Activated CD4-positive, alpha-beta T cell treated with anti-CD3 and anti-CD28 coated beads, Interleukin-10, Interleukin-2, amounts not matched to agents 100 ng/mL and 50 ng/mL, durations not matched to agents 16 hours and 8 hours (primary cell): ENCODE data around the gene ACOT13.
"Not testable (repeated sequence)": the region's sequence is repeated elsewhere in the genome, so short reads cannot be mapped to it uniquely, and the experiment has no call there.

Experiments
- DNase-seq: peaks from one replicate; pipeline ENCODE4 v3.0.0-alpha.2; 2020

Gene ACOT13

DNA sequence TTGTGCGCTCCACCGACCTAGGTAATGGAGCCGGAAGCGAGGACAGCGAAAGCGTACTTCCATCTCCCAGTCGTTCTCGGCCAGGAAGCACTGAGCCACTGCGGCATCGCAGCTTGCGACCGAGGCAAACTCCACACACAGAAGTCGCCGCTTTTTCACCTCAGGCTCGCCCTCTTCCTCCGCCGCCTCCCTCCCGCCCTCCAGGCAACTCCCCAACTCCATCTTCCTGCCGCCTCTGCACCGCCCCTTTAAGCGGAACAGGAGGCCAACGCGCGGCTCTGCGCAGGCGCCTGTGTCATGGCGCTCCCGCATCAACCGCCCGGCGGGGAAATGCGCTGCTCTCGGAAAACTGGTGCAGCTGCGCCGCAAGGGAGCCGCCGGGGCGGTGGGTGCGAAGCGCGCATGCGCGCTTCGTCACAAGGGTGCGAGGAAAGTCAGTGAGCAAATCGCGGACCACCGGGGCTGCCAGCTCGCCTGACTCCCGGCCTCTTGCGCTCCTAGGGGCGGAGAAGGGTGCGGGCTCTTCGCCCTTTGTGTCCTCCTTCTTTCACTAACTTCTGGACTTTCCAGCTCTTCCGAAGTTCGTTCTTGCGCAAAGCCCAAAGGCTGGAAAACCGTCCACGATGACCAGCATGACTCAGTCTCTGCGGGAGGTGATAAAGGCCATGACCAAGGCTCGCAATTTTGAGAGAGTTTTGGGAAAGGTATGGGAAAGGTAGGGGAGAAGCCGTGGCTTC, at the start of gene ACOT13, which contains the start of gene TDP2:
Gene ACOT13, plus strand, starts transcription at position 437 of the 737 bp plus-strand sequence. Its CDS starts 187 bp downstream, at position 624.
Gene TDP2, minus strand, starts transcription at position 259 of the 737 bp plus-strand sequence. Its CDS starts 37 bp downstream, at position 222.
- peak; percentile 98 for DNase-seq

DNA sequence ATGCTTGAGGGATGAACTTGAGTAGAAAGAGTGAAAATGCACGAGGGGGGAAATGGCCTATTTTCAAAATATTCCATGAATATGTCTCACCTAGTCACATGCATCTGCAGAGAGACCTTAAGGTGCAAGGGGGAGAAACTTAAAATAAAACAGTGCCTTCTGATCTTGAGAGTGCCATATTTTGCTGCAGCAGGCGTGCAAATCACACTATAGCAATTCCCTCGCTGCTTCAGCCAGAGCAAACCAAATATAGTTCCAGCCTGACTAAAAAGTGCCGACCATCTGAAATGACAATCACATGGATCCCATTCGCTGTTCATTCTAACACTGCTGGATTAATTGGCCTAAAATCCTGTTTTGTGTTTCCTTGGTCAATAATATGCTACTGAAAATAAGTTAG, 47.2 kb upstream of the ACOT13 start:
- no peak for DNase-seq

DNA sequence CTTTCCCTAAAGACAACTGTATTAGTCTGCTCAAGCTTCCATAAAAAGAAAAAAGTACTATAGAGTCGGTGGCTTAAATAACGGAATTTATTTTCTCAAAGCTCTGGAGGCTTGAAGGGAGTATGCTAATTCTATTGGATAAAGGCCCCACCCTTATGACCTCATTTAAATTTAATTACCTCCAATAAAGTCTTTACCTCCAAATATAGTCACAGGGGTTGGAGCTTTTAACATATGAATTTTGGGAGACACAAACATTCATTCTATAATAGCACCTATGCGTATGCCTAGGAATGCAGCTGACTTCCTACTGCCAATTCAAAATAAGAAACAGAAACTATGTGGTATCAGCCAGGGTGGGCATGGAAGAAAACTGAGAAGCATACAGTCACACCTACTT, 46.2 kb upstream of the ACOT13 start:
- DNase-seq = no peak

DNA sequence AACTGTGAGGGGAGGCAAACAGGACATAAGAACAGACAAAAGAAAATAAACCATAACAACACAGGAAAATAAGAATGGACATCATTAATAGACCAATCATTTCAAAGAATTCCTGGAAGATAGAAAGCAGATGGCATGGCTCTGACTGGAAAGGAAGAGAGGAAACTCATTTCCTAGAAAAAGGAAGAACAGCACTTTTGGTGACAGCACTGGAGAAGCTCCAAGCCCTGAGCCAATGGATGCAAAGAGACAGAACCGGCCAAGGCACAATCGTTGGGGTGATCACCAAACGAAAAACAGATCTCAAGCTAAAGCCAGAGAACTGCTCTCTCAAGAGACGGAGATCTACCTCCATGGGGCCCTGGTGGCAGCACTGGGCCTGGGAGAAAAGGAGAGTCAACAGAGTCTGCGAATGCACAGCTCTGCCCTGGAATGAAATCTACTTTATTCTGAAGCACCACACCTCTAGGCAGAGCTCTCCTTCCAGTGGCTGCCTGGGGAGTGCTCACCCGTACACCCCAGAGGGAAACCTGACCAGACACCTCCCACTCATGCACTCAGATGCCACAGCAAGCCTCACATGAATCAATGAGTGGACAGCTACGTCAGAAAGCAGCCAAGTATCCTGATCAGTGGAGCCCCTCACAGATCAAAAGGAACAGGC, 45.1 kb upstream of the ACOT13 start:
- DNase-seq = no peak

DNA sequence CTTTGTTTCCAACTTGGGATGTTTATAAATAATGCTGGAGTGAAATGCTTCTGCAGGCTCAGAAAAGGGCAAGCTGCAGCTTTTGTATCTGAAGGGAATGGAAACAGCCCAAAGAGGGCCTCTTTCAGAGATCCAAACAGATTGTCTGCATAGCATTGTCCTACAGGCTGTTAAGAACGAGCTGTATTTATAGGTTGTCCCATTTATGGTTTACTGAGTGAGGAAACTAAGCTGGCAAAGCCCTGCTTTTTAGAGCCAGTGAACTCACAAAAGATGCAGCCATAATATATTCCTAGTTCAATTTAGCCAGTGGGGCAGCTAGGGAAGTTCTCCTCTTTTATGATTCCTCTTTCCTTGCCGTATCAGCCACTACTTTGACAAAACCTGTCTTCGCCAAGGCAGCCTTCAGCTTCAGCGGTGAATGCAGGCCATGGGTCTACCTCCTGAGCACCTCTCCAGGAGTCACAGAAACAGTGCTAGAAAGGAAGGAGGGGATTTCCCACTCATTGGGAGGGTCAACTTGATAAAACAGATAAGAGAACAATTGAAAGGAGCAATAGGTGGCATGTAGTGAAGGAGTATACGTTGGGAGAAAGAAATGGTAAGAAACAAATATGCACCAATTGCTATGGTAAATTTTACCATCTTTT, 35.9 kb upstream of the ACOT13 start:
- DNase-seq = no peak

DNA sequence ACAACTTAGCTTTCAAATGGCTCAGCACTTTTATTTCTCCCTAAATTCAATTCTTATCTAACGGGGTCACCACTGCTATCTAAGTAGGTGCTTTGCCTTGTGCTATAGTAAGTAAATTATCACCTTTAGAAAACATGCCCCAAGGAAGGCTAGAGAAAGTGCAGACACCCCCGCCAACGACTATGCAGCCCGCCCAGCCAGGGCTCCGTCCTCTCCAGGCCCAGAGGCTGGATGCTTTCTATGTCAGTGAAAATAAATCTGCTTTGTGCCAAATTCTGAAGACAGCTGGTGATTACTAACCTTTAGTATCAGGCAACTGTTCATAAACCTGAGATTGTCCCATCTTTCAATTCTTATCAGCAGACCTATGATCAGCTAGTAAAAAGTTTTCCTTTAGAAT, 35.2 kb upstream of the ACOT13 start:
- no peak for DNase-seq

DNA sequence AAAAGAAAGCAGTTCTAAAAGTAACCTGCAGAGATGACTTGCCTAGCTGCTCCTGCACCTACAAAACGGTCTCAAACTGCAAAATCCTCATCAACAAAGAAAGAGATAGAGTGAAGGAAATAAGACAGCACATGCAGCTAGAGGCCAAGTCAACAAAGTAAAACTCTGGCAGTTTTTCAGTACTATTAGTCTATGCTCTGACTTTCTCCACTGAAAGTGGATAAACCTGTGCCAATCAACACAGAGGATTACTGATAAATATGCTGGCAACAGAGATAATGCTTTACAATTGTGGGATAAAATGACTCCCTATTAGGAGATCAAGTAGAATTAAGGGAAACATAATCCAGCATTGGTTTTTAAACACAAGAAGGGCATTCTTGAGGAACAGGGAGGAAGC, 34.3 kb upstream of the ACOT13 start:
- no peak for DNase-seq

DNA sequence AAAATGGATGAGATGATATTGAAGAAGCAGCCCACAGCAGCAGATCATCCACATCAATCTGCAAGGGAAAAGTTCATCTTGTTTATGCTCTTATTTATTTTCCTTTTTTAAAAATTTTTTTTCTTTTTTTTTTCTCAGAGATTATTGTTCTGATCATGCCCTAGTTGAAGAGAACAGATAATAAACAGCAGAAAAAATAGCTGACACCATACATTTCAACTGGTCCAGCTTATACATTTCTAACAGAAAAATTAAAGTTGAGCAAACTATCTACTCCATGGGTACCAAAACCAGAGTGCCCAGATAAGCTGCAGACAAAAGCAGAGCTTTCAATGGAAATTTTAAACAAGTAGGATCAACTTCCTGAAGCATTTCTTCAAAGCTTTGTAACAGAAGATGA, 30.2 kb upstream of the ACOT13 start:
- no peak for DNase-seq

DNA sequence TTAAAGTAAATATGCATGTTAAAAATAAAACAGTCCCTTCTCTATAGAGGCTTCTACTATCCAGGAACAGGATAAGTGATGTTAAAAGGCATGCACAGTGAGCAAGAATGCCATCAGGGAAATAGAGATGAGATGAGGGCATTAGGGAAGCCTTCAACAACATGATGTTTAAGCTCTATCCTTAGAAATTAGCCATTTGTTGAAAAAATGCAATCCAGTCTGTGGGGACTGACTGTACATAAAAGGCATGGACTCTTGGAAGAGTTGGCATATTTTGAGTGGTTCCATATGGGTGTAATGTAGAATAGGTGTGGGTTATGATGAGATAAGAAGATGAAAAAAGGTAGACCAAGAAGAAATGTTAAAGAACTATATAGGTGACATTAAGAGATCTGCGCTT, 26.7 kb upstream of the ACOT13 start:
- DNase-seq = no peak

DNA sequence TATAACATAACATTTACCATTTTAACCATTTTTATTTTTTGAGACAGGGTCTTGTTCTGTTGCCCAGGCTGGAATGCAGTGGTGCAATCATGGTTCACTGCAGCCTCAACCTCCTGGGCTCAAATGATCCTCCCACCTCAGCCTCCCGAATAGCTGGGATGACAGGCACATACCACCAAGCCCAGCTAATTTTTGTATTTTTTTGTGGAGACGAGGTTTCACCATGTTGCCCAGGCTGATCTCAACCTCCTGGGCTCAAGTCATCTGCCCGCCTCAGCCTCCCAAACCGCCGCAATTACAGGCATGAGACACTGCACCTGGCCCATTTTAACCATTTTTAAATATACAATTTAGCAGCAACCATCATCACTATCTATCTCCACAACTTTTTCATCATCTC, 26.2 kb upstream of the ACOT13 start:
- DNase-seq = not testable (repeated sequence)

DNA sequence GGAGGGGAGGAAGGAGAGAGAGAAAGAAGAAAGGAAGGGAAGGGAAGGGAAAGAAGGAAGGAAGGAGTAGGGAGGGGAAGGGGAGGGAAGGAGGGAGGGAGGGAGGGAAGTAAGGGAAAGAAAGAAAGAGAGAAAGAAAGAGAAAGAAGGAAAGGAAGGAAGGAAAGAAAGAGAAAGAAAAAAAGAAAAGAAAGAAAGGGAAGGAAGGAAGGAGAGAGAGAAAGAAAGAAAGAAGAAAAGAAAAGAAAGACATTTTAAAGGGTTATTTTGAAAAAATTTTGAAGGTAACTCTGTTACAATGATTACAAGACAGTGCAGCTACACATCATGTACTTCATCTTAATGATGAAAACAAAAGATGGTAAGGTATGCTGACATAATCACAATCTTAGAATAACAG, 24.8 kb upstream of the ACOT13 start:
- no peak for DNase-seq

DNA sequence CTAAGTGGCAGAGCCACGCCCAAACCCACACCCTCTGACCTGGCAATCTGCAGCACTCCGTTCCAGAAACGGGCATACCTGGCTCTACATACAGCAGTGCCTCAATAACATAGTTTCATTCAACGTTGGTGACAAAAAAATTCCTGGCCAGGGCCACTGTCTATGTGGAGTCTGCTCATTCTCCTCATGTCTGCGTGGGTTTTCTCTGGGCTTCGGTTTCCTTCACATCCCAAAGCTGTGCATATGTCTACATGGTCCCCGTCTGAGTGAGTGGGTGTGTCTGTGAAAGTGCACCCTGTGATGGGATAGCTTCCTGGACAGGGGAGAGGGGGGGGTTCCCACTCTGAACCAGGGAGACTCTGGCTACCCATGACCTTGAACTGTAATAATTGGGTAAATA, 23.0 kb upstream of the ACOT13 start:
- no peak for DNase-seq

DNA sequence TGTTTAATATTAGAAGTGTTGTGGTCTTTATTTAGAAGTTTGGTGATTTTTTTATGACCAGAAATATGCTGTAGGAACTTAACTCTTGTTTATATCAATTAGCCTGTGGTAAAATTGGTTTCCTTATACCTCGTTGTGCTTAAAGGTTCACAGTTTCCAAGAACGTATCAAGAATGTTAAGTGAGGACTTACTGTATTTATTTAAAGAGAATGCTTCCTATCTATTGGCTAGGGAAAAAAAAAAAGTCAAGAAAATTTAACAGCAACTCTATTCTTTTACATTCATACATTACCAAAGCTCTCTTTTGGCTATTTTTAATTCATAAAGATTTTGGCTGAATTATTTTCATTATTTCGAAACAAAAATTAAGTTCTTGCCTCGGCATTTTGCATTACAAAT, 22.5 kb upstream of the ACOT13 start:
- DNase-seq = no peak

DNA sequence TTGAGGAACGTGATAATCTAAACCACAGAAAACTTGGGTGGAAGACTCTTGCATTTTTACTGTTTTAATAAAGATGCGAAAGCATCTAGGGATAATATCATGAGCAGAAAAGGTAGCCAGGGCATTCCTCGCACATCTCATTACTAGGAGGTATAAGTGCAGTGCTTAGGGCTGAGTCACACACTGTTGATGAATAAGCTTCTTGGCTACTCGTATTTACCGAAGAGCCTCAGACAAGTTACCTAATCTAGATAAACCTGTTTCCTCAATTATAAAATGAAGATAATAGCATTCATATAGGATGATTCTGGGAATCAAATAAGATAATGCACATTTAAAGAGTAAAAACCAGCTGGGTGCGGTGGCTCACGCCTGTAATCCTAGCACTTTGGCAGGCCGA, 20.1 kb upstream of the ACOT13 start:
- no peak for DNase-seq

DNA sequence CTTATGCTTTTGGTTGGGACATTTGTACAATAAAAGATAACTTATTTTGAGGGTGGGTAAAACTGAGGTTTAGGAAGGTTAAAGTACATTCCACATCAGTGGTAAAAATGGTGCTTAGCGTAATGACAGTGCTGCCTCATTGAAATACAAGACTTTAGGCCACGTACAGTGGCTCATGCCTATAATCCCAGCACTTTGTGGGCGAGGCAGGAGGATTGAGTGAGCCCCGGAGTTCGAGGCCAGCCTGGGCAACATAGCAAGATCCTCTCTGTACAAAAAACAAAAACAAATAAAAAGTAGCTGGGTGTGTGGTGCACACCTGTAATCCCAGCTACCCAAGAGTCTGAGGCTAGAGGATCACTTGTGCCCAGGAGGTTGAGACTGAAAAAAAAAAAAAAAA, 18.6 kb upstream of the ACOT13 start:
- DNase-seq = no peak

DNA sequence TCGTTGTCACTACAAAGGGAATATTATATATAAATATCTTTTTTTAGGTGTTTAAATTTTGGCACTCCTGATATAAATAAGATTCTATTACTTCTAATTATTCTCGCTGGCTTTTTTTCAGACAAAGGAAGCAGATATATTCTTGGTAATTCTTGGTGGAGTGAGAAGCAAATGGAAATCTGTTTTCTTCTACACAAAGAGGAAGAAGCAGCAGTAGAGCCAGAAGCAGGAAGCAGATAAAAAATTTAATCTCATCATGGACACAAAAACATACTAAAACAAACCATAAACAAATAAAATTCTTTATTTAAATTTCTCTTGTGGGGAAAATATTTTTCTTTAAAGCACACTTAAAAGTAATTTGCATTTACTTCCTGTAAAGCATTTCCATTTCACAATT, 17.2 kb upstream of the ACOT13 start:
- no peak for DNase-seq

DNA sequence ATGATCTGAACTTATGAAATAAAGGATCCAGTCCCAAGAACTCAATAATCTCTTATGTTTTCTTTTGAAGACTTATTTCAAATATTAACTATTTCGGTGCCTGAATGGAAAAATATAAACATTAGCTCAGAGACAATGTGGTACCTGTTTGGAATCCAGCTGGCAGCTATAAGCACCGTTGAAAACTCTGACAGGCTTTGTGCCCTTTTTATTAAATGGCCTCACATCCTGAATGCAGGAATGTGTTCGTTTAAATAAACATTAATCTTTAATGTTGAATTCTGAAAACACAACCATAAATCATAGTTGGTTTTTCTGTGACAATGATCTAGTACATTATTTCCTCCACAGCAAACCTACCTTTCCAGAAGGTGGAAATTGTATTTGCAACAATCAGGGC, 16.5 kb upstream of the ACOT13 start:
- no peak for DNase-seq

DNA sequence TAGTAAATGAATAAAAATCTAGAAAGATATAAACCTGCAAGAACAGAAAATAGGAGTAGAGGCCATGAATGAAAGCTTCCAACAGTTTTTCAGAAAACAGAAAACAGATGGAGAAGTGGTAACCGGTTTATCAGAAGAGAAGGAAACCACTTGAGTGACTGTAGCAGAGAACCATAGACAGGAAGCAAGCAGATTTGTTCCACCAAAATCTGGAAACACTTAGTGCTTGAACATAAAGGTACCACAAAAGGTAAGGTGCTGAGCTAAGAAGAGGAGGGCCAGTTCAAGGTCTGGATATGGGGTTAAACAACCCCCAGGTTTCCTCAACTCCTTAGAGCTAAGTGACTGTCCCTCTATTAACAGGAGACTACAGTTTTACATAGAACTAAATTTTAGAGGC, 11.7 kb upstream of the ACOT13 start:
- no peak for DNase-seq

DNA sequence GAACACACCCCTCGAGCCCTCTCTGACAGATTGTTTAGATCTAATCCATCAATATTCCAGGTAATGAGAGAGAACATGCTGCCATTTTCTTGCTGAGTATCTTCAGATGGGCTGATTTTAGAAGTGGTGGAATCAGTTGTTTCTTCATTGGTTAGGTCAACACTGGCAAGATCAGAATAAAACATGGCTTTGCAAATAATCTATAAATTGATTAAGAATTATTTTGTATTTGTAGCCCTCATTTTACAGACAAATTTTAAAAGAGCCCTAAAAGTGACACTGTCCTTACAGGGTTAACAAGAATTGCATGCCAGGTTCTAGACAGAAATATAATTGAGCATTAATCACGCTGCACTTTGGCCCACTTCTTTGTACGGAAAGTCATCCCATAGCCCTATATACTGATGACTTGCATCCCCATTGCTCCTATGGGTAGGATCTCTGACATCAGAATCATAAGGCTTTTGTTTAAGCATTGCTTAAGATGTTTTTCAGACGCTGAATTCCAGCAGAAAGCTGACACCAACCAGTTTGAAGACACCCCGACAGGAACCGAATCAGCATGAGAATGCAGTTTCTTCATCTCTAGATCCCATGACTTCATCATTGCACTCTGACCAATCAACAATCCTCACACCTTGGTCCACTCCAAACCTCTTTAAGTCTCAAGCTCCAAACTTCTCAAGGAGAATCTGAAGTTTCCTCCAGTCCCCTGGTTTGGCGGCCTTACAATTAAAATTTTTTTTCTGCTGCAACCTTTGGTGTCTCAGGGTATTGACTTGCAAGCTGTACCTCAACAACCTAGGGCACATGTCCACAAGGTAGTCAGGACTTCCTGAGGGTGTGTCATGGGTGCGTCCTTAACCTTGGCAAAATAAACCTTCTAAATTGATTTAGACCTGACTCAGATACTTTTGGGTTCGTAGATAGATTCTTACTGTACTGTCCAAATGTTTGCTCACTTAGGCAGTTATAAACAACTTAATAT, 8.0 kb upstream of the ACOT13 start:
- no peak for DNase-seq

DNA sequence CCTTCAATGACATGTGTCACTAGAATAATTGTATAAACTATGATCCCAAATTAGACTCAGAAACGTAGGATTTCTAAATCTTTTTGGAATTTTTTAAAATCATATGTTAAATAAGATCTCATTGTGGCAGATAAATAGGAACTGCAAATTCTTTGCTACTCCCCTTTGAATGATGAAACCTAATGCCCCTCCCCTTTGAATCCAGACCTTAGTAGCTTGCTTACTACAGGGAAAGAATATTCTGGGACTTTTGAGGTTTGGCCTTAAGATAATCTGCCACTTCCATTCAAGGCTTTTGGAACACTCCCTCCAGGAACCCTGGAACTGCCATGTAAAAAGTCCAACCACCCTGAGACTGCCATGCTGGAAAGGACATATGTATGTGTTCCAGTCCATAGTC, 7.3 kb upstream of the ACOT13 start:
- DNase-seq = no peak

DNA sequence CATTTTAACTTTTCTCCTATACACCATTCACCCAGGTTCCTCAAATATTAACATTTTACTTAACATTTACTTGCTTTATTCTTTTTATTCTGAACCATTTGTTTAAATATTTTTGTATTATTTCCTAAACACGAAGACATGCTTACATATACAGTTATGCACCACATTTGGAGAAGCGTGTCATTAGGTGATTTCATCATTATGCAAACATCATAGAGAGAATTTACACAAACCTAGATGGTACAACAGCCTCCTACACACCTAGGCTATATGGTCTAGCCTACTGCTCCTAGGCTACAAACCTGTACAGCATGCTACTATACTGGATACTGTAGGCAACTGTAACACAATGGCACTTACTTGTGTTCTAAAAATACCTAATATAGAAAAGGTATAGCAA, 6.8 kb upstream of the ACOT13 start:
- no peak for DNase-seq

DNA sequence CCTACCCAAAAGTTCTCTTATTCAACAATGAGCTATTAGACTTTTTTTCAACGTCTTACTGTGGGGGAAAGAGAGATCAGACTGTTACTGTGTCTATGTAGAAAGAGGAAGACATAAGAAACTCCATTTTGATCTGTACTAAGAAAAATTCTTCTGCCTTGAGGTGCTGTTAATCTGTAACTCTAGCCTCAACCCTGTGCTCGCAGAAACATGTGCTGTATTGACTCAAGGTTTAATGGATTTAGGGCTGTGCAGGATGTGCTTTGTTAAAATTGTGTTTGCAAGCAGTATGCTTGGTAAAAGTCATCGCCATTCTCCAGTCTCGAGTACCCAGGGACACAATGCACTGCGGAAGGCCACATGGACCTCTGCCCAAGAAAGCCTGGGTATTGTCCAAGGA, 5.1 kb upstream of the ACOT13 start:
- DNase-seq = not testable (repeated sequence)

DNA sequence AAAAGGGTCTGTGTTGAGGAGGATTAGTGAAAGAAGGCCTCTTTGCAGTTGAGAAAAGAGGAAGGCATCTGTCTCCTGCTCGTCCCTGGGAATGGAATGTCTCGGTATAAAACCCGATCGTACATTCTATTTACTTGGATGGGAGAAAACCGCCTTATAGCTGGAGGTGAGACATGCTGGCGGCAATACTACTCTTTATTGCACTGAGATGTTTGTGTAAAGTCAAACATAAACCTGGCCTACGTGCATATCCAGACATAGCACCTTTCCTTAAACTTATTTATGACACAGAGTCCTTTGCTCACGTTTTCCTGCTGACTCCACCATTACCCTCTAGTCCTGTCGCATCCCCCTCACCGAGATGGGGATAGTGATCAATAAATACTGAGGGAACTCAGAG, 4.6 kb upstream of the ACOT13 start:
- DNase-seq = no peak
